ENCODE measurements around the gene KRTAP5-7. TPM values are rescaled to one million over a fixed set of nuclear protein-coding genes. Genes with fewer than 3 reads are reported as not detected.

The KRTAP5-7 gene
- total and polyA plus RNA-seq, 2 donors from 2014 or later, result 0.22 TPM; not detected in 1

GRCh38 chr11:71481101-71481960, 45.7 kb upstream of the KRTAP5-7 start:
- no peaks in the 10 kb centered on the region for H3K4me1 ChIP-seq (ENCODE audit: control insufficient read depth in 2 of 3, insufficient read depth in 2 of 3, low read depth in 1 of 3, low read length in 3 of 3)
- no peak overlapping the region for H3K4me3 ChIP-seq (ENCODE audit: low read length in 3 of 3)
- TF ChIP-seq, protein P1, sequence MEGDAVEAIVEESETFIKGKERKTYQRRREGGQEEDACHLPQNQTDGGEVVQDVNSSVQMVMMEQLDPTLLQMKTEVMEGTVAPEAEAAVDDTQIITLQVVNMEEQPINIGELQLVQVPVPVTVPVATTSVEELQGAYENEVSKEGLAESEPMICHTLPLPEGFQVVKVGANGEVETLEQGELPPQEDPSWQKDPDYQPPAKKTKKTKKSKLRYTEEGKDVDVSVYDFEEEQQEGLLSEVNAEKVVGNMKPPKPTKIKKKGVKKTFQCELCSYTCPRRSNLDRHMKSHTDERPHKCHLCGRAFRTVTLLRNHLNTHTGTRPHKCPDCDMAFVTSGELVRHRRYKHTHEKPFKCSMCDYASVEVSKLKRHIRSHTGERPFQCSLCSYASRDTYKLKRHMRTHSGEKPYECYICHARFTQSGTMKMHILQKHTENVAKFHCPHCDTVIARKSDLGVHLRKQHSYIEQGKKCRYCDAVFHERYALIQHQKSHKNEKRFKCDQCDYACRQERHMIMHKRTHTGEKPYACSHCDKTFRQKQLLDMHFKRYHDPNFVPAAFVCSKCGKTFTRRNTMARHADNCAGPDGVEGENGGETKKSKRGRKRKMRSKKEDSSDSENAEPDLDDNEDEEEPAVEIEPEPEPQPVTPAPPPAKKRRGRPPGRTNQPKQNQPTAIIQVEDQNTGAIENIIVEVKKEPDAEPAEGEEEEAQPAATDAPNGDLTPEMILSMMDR (IDR thresholded peaks at IDR 0.05; ENCODE audit: borderline replicate concordance, extremely low read depth, insufficient read depth), result no peak
- no peaks in the 10 kb centered on the region for H3K9me3 ChIP-seq (ENCODE audit: control insufficient read depth in 2 of 3, insufficient read depth in 1 of 3, low read length in 3 of 3)
- H3K27ac ChIP-seq (ENCODE audit: low read depth in 2 of 2, low read length in 2 of 2), result no peak overlapping the region
- FAIRE-seq (no peak), DNase-seq (peak in 1 of 5 donors; percentile 14)
- peaks cover 10 to 66% (median 39%) of the 10 kb centered on the region in 3 donors for H3K36me3 ChIP-seq (ENCODE audit: control insufficient read depth in 2 of 3, insufficient read depth in 3 of 3, low read length in 3 of 3)
- H3K27me3 ChIP-seq (ENCODE audit: control insufficient read depth, insufficient read depth, low read length), result no peaks in the 10 kb centered on the region
- H3K9ac ChIP-seq (ENCODE audit: low read length in 3 of 3), result no peak overlapping the region
- intact Hi-C loops (cut with DNase I), result no loop called here

DNA sequence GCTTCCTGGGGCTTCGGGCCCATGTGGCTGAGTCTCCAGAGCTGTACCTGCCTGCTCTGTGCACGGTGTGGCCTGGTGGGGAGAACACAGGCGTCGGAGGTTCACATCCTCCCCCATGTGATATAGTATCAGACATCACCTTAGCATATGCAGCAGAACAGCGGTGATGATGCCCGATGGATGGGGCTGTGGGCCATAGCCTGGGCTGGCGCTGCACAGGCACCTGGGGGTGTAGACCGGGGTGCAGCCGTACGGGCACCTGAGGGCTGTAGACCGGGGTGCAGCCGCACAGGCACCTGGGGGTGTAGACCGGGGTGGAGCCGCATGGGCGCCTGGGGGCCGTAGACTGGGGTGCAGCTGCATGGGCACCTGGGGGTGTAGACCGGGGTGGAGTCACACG, 44.9 kb upstream of the KRTAP5-7 start:
- Histone ChIP-seq H3K36me3 (ENCODE audit: control insufficient read depth in 2 of 3, insufficient read depth in 3 of 3, low read length in 3 of 3) (peaks cover 11 to 62% (median 36%) of the 10 kb centered on the region in 3 donors), H3K9ac (ENCODE audit: low read length in 3 of 3) (no peak overlapping the region), H3K9me3 (ENCODE audit: control insufficient read depth in 2 of 3, insufficient read depth in 1 of 3, low read length in 3 of 3) (no peaks in the 10 kb centered on the region), H3K27me3 (ENCODE audit: control insufficient read depth, insufficient read depth, low read length) (no peaks in the 10 kb centered on the region), H3K27ac (ENCODE audit: low read depth in 2 of 2, low read length in 2 of 2) (no peak overlapping the region), H3K4me3 (ENCODE audit: low read length in 3 of 3) (no peak overlapping the region), H3K4me1 (ENCODE audit: control insufficient read depth in 2 of 3, insufficient read depth in 2 of 3, low read depth in 1 of 3, low read length in 3 of 3) (no peaks in the 10 kb centered on the region)
- intact Hi-C loops (cut with DNase I), result no loop called here
- TF ChIP-seq, protein P1 (IDR thresholded peaks at IDR 0.05; ENCODE audit: borderline replicate concordance, extremely low read depth, insufficient read depth), result no peak
- no peak for DNase-seq
- FAIRE-seq, result no peak

DNA sequence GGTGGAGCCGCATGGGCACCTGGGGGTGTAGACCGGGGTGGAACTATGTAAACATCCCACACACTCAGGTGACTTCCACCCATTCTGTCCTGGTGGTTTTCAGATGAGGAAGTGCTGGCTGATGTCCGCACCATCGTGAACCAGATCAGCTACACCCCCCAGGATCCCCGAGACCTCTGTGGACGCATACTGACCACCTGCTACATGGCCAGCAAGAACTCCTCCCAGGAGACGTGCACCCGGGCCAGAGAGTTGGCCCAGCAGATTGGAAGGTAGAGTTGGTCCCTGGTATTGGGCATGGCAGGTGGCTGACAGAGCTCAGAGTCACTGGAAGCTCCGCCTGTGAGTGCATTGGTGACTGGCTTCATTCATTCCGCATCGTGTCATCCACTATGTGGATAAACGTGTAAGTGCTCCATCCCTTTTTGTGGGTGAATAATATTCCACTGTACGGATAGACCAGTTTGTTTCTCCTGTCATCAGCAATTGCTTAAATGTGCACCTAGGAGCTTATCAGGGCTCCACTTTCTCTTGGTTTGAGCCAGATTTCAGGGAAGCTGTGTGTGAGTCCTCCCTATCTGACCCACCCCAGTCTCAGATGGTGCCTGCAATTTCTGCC, 44.2 kb upstream of the KRTAP5-7 start:
- H3K4me3 ChIP-seq (ENCODE audit: low read length in 3 of 3), result no peak overlapping the region
- H3K36me3 ChIP-seq (ENCODE audit: control insufficient read depth in 2 of 3, insufficient read depth in 3 of 3, low read length in 3 of 3), result peaks cover 11 to 56% (median 36%) of the 10 kb centered on the region in 3 donors
- no peak overlapping the region for H3K9ac ChIP-seq (ENCODE audit: low read length in 3 of 3)
- TF ChIP-seq, protein P1 (IDR thresholded peaks at IDR 0.05; ENCODE audit: borderline replicate concordance, extremely low read depth, insufficient read depth), result no peak
- H3K9me3 ChIP-seq (ENCODE audit: control insufficient read depth in 2 of 3, insufficient read depth in 1 of 3, low read length in 3 of 3), result no peaks in the 10 kb centered on the region
- H3K4me1 ChIP-seq (ENCODE audit: control insufficient read depth in 2 of 3, insufficient read depth in 2 of 3, low read depth in 1 of 3, low read length in 3 of 3), result no peaks in the 10 kb centered on the region
- H3K27me3 ChIP-seq (ENCODE audit: control insufficient read depth, insufficient read depth, low read length), result no peaks in the 10 kb centered on the region
- no peak overlapping the region for H3K27ac ChIP-seq (ENCODE audit: low read depth in 2 of 2, low read length in 2 of 2)
- intact Hi-C loops (cut with DNase I), result no loop called here
- no peak for FAIRE-seq
- no peak for DNase-seq
